ENCODE results near the gene TXNRD2.

DNA sequence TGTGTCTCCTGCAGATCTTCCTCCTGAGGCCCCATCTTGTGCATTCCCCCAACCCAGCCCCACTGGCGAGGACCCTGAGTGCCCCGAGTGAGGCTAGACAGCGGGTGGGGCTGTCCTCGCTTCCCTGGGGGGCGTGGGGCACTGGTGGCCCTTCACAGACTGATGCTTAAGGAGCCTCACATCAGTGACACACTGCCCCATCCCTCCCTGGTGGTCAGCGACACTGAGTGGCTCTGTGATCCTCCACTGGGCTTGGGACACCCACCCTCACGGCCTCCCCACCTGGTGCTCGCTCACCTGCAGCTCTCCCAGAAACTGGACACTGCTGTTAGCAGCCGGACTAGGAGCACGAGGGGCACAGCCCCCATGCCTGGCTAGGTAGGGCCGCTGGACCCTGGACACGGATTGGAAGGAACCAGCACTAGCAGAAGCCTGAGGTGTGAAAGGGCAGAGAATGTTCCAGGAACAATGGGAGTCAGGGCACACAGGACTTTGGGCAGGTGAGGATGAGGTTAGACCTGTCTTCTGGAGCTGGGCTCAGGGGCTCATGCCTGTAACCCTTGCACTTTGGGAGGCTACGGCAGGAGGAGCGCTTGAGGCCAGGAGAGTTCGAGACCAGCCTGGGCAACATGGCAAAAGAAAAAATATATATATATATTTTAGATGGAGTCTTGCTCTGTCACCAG, 23.2 kb upstream of the TXNRD2 start:
- TF ChIP-seq, protein P1, sequence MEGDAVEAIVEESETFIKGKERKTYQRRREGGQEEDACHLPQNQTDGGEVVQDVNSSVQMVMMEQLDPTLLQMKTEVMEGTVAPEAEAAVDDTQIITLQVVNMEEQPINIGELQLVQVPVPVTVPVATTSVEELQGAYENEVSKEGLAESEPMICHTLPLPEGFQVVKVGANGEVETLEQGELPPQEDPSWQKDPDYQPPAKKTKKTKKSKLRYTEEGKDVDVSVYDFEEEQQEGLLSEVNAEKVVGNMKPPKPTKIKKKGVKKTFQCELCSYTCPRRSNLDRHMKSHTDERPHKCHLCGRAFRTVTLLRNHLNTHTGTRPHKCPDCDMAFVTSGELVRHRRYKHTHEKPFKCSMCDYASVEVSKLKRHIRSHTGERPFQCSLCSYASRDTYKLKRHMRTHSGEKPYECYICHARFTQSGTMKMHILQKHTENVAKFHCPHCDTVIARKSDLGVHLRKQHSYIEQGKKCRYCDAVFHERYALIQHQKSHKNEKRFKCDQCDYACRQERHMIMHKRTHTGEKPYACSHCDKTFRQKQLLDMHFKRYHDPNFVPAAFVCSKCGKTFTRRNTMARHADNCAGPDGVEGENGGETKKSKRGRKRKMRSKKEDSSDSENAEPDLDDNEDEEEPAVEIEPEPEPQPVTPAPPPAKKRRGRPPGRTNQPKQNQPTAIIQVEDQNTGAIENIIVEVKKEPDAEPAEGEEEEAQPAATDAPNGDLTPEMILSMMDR (conservative IDR thresholded peaks at IDR 0.05; ENCODE audit: low read depth, low read length), result no peak
- TF ChIP-seq POLR2A (IDR thresholded peaks at IDR 0.05; ENCODE audit: low read depth, low read length), result no peak
- TF ChIP-seq MXI1 (IDR thresholded peaks at IDR 0.05; ENCODE audit: borderline replicate concordance, low read depth, low read length), result no peak
- no peak for TF ChIP-seq RAD21 (IDR thresholded peaks at IDR 0.05; ENCODE audit: low read length)
- TF ChIP-seq SMC3 (IDR thresholded peaks at IDR 0.05; ENCODE audit: low read depth, low read length), result no peak
- TF ChIP-seq CHD1 (IDR thresholded peaks at IDR 0.05; ENCODE audit: low read depth, low read length), result no peak
- no peak for TF ChIP-seq RFX5 (IDR thresholded peaks at IDR 0.05; ENCODE audit: low read depth, low read length)

Data from IMR-90 (cell line).